ENCODE data around the gene SCAF1.

SCAF1 gene

DNA sequence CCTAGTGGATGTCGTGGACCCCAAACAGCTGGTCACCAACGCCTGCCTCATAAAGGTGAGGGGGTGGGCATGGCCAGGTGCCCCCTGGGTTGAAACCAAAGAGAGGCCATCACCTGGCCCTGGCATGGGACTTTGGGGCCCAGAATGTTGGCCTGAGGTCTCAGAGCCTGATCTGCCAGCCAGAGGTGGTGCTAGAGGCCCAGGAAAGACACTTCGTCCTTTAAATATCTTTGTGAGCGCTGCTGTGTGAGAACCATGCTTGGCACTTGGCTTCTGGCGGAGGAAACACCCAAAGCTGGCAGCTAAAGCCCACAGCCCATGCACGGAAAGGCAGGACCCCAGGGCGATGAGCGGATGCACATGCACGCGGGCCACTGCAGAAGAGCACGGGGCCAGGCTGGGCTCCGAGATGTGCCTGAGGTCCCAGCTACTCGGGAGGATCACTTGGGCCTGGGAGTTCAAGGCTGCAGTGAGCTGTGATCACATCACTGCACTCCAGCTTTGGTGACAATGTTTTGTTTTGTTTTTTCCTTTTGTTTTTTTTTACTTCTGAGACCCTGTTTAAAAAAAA is 43.1 kb downstream of the SCAF1 start:
- no peak for DNase-seq (ENCODE audit: low read depth in 2 of 2)

DNA sequence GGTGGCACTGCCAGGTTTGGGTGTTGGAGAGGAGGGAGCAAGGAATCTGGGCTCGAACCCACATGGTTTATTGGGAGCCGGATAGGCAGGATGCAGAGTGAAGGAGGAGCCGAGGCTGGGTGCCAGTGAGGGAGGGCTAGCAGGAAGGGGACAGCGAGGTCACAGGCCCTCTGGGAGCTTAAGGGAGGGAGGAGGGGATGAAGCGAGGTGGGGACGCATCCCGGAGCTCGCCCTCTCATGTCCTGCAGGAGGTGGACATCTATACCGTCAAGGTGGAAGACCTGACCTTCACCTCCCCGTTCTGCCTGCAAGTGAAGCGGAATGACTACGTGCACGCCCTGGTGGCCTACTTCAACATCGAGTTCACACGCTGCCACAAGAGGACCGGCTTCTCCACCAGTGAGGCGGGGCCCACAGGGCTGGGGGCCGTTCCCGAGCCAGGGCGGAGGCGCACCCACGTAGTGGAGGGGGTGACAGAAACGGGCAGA is 43.9 kb downstream of the SCAF1 start:
- DNase-seq (ENCODE audit: low read depth in 2 of 2): no peak

- DNase-seq (ENCODE audit: low read depth in 2 of 2): no peak
Measured at GRCh38 chr19:49686503-49687088, 44.6 kb downstream of the SCAF1 start.

GRCh38 chr19:49687150-49687549 is 45.1 kb downstream of the SCAF1 start:
- DNase-seq (ENCODE audit: low read depth in 2 of 2): no peak

DNA sequence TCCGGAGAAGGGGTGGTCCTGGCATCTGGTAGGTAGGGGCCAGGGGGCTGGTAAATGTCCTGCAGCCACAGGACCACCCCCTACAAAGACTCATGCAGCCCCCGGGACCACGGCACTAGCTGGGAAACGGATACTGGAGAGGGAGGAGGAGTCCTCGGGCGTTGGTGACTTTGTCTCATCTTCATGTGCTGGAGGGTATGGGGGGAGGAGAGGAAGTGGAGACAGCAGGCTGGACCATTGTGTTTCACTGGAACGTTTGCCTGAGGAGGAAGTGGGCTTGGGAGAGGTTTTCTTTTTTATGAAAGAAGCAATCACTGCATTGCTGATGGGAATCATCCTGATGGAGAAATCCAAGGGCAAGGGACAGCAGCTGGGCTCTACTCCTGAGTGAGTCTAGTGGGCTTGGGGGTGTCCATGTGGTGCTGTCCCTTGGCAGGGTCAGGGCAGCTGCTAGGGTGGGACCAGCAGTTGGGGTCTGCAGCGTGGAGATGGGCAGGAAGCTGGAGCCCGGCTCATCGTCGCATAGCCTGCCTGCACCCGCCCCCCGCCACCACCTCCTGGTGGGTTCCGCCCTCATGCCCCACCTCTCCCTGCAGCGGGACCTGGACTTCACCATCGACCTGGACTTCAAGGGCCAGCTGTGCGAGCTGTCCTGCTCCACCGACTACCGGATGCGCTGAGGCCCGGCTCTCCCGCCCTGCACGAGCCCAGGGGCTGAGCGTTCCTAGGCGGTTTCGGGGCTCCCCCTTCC is 45.7 kb downstream of the SCAF1 start:
- DNase-seq (ENCODE audit: low read depth in 2 of 2): no peak

GRCh38 chr19:49688531-49689132 is 46.6 kb downstream of the SCAF1 start:
- no peak for DNase-seq (ENCODE audit: low read depth in 2 of 2)

DNA sequence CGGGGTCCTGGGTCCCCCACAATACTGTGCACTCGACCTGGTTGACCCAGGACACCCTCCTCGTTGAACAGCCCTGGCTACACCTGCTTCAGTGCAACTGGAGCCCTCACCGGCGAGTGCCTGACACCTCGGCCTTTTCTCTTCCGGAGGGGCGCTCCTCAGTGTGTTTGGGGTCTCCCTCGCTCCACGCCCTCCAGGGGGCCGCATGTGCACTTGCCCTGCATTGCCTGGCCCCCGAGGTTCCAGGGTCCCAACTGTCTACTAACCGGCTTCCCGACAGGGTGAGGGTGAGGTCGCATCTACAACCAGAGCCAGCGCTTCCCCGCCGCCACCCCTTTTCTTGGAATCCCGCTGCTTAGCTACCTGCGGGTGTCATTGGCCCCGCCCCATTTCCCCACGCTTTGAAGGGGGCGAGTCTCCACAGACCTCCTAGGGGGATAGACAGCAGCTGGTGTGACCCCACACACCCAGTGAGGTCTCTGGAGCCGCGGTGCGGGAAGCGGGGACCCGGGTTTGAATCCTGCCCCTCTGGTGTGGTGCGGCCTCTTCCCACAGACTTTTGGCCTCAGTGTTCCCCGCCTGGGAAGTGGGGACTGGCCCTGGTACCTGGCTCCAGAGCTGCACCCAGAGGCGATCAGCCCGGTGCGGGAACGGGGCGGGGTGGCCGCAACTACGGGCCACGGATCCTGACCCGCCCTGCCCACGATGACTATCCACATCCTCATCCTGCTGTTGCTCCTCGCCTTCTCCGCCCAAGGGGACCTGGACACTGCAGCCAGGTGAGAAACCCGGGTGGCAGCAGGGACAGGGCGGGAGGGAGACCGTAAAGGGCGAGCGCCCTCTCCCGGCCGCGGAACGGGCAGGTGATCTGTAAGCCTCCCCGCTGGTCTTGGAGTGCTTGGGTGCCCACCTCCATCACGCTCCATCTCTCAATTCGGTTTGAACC is 47.4 kb downstream of the SCAF1 start, which contains the start of gene ADM5:
ADM5 (plus strand) TSS at position 462 of the 946 bp plus-strand sequence; CDS start at position 706, 244 bp downstream.
- DNase-seq (ENCODE audit: low read depth in 2 of 2): no peak

DNA sequence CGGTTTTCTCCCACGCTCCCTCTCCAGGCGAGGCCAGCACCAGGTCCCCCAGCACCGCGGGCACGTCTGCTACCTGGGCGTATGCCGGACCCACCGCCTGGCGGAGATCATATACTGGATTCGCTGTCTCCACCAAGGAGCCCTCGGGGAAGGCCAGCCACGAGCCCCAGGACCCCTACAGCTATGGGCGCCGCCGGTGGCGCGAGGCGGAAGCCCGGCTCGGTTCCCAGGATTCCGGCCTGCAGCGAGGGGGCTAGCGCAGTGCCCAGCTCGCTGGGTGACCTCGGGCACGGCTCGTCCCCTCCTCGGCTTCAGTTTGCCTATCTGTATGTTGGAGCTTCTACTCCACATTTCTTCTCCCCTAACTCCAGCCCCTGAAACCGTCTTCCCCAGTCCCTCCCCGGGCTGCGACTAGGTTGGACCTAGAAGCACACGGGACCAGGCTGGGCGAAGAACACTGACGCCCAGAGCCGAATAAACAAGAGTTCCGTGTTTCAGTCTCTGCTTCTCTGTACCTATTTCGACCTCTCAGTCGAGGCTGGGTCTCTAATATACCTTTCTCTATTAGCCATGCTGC is 48.2 kb downstream of the SCAF1 start:
- no peak for DNase-seq (ENCODE audit: low read depth in 2 of 2)

DNA sequence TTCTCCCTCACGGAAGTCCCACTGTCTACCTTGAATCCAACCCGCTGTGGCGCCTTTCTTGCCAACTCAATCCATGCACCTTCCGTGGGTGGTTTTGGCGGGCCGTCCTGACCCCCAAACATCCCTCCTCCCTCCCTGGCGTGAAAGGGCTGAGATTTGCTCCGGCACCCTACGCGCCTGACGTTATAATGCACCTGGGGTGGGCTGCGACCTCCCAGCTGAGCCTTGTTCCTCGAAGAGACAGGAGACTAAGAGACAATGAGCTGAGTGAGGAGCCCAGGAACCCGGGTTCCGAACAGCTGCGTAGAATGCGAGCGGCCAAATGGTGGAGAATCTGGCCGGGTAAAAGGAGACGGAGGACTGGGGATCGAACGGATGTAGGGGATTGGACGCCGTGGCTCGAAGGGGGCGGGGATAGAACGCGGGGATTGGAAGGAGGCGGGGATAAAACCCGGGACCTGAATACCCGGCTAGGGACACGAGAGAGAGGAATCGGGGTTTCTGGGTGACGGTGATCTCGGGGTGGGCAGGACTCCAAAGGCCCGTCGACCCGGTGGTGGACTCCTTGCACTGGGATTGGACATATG is 48.7 kb downstream of the SCAF1 start, which contains the start of gene CPT1C:
CPT1C (plus strand) TSS at position 461 of the 587 bp plus-strand sequence. CDS start 1,137 bp downstream, outside the sequence.
- DNase-seq (ENCODE audit: low read depth in 2 of 2): no peak

DNA sequence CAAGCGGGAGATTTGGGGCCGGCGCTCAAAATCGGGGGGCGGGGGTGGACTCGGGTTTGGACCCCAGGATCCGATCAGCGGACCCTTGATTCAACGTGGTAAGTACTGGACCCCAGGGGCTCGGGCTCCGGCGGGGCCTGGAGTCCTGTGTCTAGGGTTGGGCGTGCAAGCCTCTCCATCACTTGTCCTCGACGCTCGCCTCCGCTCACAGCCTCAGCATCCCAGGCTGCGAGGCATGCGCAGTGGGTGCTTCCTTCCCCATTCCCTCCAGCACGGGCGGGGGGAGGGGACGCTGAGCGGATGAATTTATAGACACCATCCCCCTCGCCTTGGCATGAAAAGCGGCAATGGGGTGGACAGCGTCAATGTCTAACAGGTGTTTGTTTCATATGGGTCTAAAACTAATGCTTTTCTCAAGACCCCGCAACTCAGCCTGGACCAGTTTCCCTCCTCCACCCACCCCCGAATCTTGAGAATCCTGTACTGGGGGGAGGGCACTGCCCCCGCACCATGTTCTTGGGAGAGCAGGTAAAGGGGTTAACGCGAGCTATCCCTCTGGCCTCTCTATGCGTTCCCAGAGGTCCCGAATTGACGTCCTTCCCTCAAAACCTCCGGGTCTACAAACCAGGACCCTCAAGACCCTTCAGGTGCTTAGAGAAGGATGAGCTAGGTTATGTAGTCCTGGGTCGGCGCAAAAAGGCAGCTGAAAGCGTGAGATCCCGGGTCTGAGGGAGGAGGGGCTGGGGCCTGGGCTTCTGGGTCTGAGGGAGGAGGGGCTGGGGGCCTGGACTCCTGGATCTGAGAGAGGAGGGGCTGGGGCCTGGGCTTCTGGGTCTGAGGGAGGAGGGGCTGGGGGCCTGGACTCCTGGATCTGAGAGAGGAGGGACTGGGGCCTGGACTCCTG is 49.5 kb downstream of the SCAF1 start:
- DNase-seq (ENCODE audit: low read depth in 2 of 2): no peak

- no peak for DNase-seq (ENCODE audit: low read depth in 2 of 2)
Measured at GRCh38 chr19:49692147-49692506, 50.1 kb downstream of the SCAF1 start.

DNA sequence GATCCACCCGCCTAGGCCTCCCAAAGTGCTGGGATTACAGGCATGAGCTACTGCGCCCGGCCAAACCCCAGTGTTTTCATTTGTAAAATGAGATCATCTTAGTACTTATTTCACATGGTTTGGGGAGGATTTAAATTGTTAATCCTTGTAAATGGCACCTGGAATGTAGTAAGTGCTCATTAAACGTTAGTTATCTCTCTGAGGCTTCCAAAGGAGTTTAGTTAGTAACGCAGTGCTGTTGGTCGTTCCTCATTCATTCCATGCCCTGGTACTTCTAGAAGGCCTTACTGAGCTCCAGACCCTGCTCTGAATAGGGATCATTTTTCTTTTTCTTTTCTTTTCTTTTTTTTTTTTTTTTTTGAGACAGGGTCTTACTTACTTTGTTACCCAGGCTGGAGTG is 54.1 kb downstream of the SCAF1 start:
- DNase-seq (ENCODE audit: low read depth in 2 of 2): no peak

GRCh38 chr19:49696865-49697264 is 54.9 kb downstream of the SCAF1 start:
- no peak for DNase-seq (ENCODE audit: low read depth in 2 of 2)

GRCh38 chr19:49699364-49699763 is 57.4 kb downstream of the SCAF1 start:
- no peak for DNase-seq (ENCODE audit: low read depth in 2 of 2)

DNA sequence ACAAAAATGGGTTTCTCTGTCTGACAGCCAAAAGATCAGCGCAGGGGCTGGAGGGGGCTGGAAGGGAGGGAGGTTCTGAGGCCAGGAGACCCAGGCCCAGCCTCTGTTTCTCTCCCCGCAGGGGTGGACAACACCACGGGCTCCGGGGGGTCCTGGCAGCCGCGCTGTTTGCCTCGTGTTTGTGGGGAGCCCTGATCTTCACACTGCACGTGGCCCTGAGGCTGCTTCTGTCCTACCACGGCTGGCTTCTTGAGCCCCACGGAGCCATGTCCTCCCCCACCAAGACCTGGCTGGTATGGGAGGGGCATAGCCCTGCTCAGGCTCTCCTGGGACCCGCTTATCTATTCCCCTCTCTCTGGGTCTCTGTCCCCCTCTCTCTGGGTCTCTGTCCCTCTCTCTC is 58.6 kb downstream of the SCAF1 start:
- DNase-seq (ENCODE audit: low read depth in 2 of 2): no peak

DNA sequence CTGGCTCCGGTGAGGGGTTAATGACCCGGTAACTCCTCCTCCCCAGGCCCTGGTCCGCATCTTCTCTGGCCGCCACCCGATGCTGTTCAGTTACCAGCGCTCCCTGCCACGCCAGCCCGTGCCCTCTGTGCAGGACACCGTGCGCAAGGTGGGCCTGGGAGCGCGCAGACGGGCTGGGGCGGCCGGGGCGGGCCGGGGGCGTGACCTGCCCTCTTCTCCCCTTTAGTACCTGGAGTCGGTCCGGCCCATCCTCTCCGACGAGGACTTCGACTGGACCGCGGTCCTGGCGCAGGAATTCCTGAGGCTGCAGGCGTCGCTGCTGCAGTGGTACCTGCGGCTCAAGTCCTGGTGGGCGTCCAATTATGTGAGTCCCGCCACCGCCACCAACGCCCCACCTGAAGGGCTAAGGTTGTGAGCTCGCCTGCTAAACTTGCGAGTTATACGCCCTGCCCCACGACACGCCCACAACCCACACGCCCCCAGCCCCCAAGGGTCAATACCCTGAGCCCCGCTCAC is 59.3 kb downstream of the SCAF1 start:
- no peak for DNase-seq (ENCODE audit: low read depth in 2 of 2)

- DNase-seq (ENCODE audit: low read depth in 2 of 2): no peak
Measured at GRCh38 chr19:49704888-49705642, 63.1 kb downstream of the SCAF1 start.

- no peak for DNase-seq (ENCODE audit: low read depth in 2 of 2)
Measured at GRCh38 chr19:49705919-49706318, 63.9 kb downstream of the SCAF1 start.

All from stimulated activated CD8-positive, alpha-beta memory T cell treated with anti-CD3 and anti-CD28 coated beads, Interleukin-15, amount 100 ng/mL, for 4 hours (primary cell).